Measurements from ENCODE around the gene IL17C. TPM values are rescaled to one million over a fixed set of nuclear protein-coding genes. Genes with fewer than 3 reads are reported as not detected.

Gene IL17C
- total and polyA plus RNA-seq, 2 of the 8 experiments (the other 6 are each of a cell fraction or from before 2014, with no cell fraction given) = 1.1 to 1.9 TPM

GRCh38 chr16:88631920-88632586, 6.3 kb upstream of the IL17C start (continued):
- TF ChIP-seq, protein P1, sequence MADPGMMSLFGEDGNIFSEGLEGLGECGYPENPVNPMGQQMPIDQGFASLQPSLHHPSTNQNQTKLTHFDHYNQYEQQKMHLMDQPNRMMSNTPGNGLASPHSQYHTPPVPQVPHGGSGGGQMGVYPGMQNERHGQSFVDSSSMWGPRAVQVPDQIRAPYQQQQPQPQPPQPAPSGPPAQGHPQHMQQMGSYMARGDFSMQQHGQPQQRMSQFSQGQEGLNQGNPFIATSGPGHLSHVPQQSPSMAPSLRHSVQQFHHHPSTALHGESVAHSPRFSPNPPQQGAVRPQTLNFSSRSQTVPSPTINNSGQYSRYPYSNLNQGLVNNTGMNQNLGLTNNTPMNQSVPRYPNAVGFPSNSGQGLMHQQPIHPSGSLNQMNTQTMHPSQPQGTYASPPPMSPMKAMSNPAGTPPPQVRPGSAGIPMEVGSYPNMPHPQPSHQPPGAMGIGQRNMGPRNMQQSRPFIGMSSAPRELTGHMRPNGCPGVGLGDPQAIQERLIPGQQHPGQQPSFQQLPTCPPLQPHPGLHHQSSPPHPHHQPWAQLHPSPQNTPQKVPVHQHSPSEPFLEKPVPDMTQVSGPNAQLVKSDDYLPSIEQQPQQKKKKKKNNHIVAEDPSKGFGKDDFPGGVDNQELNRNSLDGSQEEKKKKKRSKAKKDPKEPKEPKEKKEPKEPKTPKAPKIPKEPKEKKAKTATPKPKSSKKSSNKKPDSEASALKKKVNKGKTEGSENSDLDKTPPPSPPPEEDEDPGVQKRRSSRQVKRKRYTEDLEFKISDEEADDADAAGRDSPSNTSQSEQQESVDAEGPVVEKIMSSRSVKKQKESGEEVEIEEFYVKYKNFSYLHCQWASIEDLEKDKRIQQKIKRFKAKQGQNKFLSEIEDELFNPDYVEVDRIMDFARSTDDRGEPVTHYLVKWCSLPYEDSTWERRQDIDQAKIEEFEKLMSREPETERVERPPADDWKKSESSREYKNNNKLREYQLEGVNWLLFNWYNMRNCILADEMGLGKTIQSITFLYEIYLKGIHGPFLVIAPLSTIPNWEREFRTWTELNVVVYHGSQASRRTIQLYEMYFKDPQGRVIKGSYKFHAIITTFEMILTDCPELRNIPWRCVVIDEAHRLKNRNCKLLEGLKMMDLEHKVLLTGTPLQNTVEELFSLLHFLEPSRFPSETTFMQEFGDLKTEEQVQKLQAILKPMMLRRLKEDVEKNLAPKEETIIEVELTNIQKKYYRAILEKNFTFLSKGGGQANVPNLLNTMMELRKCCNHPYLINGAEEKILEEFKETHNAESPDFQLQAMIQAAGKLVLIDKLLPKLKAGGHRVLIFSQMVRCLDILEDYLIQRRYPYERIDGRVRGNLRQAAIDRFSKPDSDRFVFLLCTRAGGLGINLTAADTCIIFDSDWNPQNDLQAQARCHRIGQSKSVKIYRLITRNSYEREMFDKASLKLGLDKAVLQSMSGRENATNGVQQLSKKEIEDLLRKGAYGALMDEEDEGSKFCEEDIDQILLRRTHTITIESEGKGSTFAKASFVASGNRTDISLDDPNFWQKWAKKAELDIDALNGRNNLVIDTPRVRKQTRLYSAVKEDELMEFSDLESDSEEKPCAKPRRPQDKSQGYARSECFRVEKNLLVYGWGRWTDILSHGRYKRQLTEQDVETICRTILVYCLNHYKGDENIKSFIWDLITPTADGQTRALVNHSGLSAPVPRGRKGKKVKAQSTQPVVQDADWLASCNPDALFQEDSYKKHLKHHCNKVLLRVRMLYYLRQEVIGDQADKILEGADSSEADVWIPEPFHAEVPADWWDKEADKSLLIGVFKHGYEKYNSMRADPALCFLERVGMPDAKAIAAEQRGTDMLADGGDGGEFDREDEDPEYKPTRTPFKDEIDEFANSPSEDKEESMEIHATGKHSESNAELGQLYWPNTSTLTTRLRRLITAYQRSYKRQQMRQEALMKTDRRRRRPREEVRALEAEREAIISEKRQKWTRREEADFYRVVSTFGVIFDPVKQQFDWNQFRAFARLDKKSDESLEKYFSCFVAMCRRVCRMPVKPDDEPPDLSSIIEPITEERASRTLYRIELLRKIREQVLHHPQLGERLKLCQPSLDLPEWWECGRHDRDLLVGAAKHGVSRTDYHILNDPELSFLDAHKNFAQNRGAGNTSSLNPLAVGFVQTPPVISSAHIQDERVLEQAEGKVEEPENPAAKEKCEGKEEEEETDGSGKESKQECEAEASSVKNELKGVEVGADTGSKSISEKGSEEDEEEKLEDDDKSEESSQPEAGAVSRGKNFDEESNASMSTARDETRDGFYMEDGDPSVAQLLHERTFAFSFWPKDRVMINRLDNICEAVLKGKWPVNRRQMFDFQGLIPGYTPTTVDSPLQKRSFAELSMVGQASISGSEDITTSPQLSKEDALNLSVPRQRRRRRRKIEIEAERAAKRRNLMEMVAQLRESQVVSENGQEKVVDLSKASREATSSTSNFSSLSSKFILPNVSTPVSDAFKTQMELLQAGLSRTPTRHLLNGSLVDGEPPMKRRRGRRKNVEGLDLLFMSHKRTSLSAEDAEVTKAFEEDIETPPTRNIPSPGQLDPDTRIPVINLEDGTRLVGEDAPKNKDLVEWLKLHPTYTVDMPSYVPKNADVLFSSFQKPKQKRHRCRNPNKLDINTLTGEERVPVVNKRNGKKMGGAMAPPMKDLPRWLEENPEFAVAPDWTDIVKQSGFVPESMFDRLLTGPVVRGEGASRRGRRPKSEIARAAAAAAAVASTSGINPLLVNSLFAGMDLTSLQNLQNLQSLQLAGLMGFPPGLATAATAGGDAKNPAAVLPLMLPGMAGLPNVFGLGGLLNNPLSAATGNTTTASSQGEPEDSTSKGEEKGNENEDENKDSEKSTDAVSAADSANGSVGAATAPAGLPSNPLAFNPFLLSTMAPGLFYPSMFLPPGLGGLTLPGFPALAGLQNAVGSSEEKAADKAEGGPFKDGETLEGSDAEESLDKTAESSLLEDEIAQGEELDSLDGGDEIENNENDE (IDR thresholded peaks at IDR 0.05; ENCODE audit: insufficient replicate concordance, low read length) = no peak
- TF ChIP-seq PHF8 (conservative IDR thresholded peaks at IDR 0.05; ENCODE audit: low read depth, low read length) (no peak), RBBP5 (IDR thresholded peaks at IDR 0.05; ENCODE audit: borderline replicate concordance, low read depth, low read length) (no peak), CBX8 (IDR thresholded peaks at IDR 0.05; ENCODE audit: borderline replicate concordance, low read depth, low read length) (no peak), CREB1 (IDR thresholded peaks at IDR 0.05) (no peak), TAF7 (optimal IDR thresholded peaks at IDR 0.05; ENCODE audit: borderline replicate concordance, low read depth, low read length) (no peak), NANOG (IDR thresholded peaks at IDR 0.05; ENCODE audit: insufficient read depth, low read depth, low read length, poor library complexity, severe bottlenecking) (no peak), RAD21 (IDR thresholded peaks at IDR 0.05 in 1 of 2, conservative IDR thresholded peaks at IDR 0.05 in 1 of 2; ENCODE audit: low read depth in 2 of 2, low read length in 2 of 2) (no peak), FOSL1 (IDR thresholded peaks at IDR 0.05; ENCODE audit: insufficient read depth, low read depth, low read length) (no peak), SUZ12 (IDR thresholded peaks at IDR 0.05; ENCODE audit: low read length) (no peak)

Data from H1 (cell line).